Gastrocnemius medialis (tissue), 4 donors: ENCODE results near the gene CCSER1.

Experiments
- CTCF ChIP-seq, 5 experiments: fragments of 450-650 bp in 3 of 5; fragments of 200-600 bp in 2 of 5; sonication (generic) in 2 of 5; IDR thresholded peaks in 4 of 5; conservative IDR thresholded peaks in 1 of 5; 1 replicate in 4 of 5; 2 replicates in 1 of 5; pipeline ENCODE4 v1.5.1; 2016 to 2019; ENCODE audit warnings: antibody characterized with exemption in 5 of 5, mild to moderate bottlenecking in 3 of 5, moderate library complexity in 3 of 5
- POLR2A ChIP-seq, 2 donors: fragments of 450-650 bp; IDR thresholded peaks; one replicate each; pipeline ENCODE4 v1.6.1; 2017; ENCODE audit warnings: antibody characterized with exemption in 2 of 2, mild to moderate bottlenecking in 2 of 2, moderate library complexity in 2 of 2

DNA sequence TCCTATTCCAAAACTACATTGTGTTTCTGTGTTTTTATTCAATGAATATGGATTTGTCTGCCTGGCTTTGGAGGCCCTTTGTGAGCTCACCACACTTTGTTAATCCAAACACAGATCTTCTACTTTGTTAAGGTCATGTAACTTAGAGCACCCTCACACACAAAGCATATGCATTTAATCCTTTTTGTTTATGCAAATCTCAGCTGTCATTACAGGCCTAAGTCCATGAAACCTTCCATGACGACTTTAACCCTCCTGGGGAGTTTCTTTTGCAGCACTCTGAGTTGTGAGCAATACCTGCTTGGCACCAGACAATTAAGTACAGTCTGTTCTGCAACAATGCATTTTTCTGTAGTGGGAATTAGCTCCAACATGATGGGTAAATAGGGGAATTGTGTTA is 14.9 kb downstream of the CCSER1 start:
- TF ChIP-seq CTCF (IDR thresholded peaks at IDR 0.05 in 4 of 5, conservative IDR thresholded peaks at IDR 0.05 in 1 of 5) (no peak), POLR2A (IDR thresholded peaks at IDR 0.05) (no peak)
